HL-60 (cell line): Measurements from ENCODE around the gene PCCA.

ENCODE experiments used
- DNase-seq, 2 experiments: peaks; one replicate each; pipeline ENCODE4 v3.0.0-alpha.2; 2010 to 2020; ENCODE audit warnings: low read depth in 1 of 2, low spot score in 1 of 2
- H3K27ac ChIP-seq: fragments of 250-450 bp; sonication (Bioruptor Pico); replicated peaks from 2 replicates; pipeline ENCODE4 v1.5.1; 2020; ENCODE audit warnings: mild to moderate bottlenecking, moderate library complexity
- H3K27me3 ChIP-seq: fragments of 250-450 bp; sonication (Bioruptor Pico); 2 replicates; pipeline ENCODE4 v1.5.1; 2021; ENCODE audit warnings: mild to moderate bottlenecking, moderate library complexity; ENCODE audit not compliant: insufficient read depth, poor library complexity, severe bottlenecking
- H3K4me3 ChIP-seq: replicated peaks from 2 replicates; pipeline ENCODE4 v1.5.1; 2011; ENCODE audit warnings: mild to moderate bottlenecking, control low read depth, low read length; ENCODE audit not compliant: insufficient read depth
- GABPA ChIP-seq: IDR thresholded peaks from 2 replicates; pipeline ENCODE4 v1.6.1; 2012; ENCODE audit warnings: low read depth
- POLR2AphosphoS5 ChIP-seq: IDR thresholded peaks from 2 replicates; pipeline ENCODE4 v1.6.1; 2012; ENCODE audit warnings: low read depth
- SPI1 ChIP-seq: IDR thresholded peaks from 2 replicates; pipeline ENCODE4 v1.6.1; 2012; ENCODE audit warnings: low read depth, mild to moderate bottlenecking, borderline replicate concordance
- TF ChIP-seq, protein P1 (sequence below): IDR thresholded peaks from 2 replicates; pipeline ENCODE4 v1.6.1; 2012; ENCODE audit warnings: low read depth; ENCODE audit not compliant: insufficient replicate concordance
- TF ChIP-seq, protein P2 (sequence below): IDR thresholded peaks from one replicate; pipeline ENCODE4 v1.5.1; 2011; ENCODE audit warnings: low read length, control low read depth, inconsistent platforms; ENCODE audit not compliant: insufficient read depth

PCCA gene

DNA sequence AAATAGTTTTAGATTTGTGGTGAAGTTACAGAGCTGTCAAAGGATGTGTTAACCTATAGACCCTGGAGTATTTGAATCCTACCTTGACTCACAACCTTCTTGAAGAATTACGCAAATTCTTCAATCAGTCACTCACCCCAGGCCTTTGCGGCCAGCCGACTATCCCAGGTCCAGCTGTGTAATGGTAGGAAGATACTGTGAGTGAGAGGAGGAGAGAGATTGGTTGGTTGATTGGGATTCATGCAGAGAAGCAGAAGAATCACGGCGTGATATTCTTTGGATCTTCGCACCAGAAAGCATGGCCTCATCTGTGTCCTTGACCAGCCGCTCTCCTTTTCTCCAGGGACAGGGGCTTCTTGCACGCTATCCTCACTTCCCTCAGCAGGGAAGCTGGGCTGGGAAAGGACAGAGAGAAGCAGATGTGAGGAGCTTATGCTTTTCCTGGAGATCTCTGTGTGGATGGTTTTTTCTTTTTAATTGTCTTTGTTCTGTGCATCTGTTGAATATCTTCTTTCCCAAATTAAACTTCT is 250.6 kb downstream of the PCCA start:
- no peak overlapping the region for H3K4me3 ChIP-seq
- no peaks in the 10 kb centered on the region for H3K27me3 ChIP-seq
- TF ChIP-seq, protein P1, sequence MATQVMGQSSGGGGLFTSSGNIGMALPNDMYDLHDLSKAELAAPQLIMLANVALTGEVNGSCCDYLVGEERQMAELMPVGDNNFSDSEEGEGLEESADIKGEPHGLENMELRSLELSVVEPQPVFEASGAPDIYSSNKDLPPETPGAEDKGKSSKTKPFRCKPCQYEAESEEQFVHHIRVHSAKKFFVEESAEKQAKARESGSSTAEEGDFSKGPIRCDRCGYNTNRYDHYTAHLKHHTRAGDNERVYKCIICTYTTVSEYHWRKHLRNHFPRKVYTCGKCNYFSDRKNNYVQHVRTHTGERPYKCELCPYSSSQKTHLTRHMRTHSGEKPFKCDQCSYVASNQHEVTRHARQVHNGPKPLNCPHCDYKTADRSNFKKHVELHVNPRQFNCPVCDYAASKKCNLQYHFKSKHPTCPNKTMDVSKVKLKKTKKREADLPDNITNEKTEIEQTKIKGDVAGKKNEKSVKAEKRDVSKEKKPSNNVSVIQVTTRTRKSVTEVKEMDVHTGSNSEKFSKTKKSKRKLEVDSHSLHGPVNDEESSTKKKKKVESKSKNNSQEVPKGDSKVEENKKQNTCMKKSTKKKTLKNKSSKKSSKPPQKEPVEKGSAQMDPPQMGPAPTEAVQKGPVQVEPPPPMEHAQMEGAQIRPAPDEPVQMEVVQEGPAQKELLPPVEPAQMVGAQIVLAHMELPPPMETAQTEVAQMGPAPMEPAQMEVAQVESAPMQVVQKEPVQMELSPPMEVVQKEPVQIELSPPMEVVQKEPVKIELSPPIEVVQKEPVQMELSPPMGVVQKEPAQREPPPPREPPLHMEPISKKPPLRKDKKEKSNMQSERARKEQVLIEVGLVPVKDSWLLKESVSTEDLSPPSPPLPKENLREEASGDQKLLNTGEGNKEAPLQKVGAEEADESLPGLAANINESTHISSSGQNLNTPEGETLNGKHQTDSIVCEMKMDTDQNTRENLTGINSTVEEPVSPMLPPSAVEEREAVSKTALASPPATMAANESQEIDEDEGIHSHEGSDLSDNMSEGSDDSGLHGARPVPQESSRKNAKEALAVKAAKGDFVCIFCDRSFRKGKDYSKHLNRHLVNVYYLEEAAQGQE, result no peak
- TF ChIP-seq, protein P2, sequence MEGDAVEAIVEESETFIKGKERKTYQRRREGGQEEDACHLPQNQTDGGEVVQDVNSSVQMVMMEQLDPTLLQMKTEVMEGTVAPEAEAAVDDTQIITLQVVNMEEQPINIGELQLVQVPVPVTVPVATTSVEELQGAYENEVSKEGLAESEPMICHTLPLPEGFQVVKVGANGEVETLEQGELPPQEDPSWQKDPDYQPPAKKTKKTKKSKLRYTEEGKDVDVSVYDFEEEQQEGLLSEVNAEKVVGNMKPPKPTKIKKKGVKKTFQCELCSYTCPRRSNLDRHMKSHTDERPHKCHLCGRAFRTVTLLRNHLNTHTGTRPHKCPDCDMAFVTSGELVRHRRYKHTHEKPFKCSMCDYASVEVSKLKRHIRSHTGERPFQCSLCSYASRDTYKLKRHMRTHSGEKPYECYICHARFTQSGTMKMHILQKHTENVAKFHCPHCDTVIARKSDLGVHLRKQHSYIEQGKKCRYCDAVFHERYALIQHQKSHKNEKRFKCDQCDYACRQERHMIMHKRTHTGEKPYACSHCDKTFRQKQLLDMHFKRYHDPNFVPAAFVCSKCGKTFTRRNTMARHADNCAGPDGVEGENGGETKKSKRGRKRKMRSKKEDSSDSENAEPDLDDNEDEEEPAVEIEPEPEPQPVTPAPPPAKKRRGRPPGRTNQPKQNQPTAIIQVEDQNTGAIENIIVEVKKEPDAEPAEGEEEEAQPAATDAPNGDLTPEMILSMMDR, result no peak
- TF ChIP-seq POLR2AphosphoS5 (no peak), SPI1 (no peak), GABPA (no peak)
- DNase-seq, result no peak
- H3K27ac ChIP-seq, result no peak overlapping the region

DNA sequence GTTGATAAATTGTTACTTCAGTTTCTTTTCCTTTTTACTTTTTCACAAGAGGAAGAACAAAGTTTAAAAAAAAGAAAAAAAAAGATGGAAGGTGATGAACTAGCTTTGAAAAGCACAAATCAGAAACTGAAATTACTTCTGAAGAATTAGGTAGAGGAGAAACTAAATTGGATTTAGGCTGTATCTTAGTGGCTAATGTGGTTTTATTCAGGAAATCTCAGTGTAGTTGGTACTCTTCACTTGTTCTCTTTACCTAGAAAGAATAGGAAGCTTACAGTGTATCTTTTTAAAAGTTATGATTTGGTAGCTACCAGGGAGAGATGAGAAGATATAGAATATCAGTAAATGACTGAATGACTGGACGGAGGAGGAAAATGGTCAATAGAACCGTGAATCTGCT is 252.0 kb downstream of the PCCA start:
- no peaks in the 10 kb centered on the region for H3K27me3 ChIP-seq
- no peak overlapping the region for H3K27ac ChIP-seq
- no peak for TF ChIP-seq GABPA
- TF ChIP-seq, protein P1, result no peak
- TF ChIP-seq, protein P2, result no peak
- TF ChIP-seq SPI1, result no peak
- no peak for TF ChIP-seq POLR2AphosphoS5
- no peak for DNase-seq
- no peak overlapping the region for H3K4me3 ChIP-seq

DNA sequence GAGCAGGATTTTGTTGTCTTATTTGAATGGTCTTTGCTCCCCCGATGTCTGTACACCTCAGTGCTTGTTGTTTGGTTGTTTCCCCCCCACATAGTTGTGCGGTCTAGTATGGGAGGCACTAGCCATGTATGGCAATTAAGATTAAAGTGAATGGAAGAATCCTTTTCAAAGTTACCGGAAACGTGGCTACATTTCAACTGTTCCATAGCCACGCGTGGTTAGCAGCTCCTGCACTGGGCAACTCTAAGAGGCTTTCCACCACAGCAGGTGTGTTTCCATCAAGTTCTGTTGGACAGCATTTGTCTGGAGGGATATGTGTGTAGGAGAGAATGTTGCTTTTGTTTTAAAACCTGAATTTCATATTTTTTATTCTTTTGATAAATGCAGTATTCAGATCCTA is 252.4 kb downstream of the PCCA start:
- no peak overlapping the region for H3K27ac ChIP-seq
- no peak for TF ChIP-seq POLR2AphosphoS5
- no peak for DNase-seq
- no peaks in the 10 kb centered on the region for H3K27me3 ChIP-seq
- no peak overlapping the region for H3K4me3 ChIP-seq

DNA sequence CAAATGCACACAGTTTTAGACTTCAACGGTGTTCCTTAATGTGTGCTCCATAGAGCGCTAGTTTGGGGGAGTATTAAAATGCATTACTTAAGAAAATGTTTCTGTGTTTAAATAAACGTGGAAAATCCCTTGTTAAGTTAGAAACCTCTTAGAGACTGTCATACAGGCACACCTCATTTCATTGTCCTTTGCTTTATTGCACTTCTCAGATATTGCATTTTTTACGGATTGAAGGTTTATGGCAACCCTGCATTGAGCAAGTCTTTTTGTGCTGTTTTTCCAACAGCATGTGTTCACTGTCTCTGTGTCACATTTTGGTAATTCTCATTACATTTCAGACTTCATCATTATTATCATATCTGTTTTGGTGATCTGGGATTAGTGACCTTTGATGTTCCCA is 255.7 kb downstream of the PCCA start:
- no peaks in the 10 kb centered on the region for H3K27me3 ChIP-seq
- no peak overlapping the region for H3K4me3 ChIP-seq
- H3K27ac ChIP-seq, result no peak overlapping the region
- TF ChIP-seq, protein P1, result no peak
- TF ChIP-seq GABPA (no peak), POLR2AphosphoS5 (no peak), SPI1 (no peak)
- TF ChIP-seq, protein P2, result no peak
- DNase-seq, result no peak
